ENCODE results near the gene DDX51. TPM values are rescaled to one million over a fixed set of nuclear protein-coding genes. Genes with fewer than 3 reads are reported as not detected.

DDX51 gene, protein sequence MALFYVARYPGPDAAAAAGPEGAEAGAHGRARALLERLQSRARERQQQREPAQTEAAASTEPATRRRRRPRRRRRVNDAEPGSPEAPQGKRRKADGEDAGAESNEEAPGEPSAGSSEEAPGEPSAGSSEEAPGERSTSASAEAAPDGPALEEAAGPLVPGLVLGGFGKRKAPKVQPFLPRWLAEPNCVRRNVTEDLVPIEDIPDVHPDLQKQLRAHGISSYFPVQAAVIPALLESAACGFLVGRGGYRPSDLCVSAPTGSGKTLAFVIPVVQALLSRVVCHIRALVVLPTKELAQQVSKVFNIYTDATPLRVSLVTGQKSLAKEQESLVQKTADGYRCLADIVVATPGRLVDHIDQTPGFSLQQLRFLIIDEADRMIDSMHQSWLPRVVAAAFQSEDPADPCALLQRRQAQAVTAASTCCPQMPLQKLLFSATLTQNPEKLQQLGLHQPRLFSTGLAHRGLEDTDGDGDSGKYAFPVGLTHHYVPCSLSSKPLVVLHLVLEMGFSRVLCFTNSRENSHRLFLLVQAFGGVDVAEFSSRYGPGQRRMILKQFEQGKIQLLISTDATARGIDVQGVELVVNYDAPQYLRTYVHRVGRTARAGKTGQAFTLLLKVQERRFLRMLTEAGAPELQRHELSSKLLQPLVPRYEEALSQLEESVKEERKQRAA
- 19.5 TPM for polyA plus RNA-seq (ENCODE audit: insufficient read length)
- long read RNA-seq, donor 1, full-length matches to known transcripts = 7 of 7 reads
- long read RNA-seq, donor 1, partial matches to known transcripts = 0 of 7 reads
- long read RNA-seq, donor 1, other reads (novel, unspliced or antisense) = 0 of 7 reads
- long read RNA-seq, donor 2, full-length matches to known transcripts = 2 of 2 reads
- long read RNA-seq, donor 2, partial matches to known transcripts = 0 of 2 reads
- long read RNA-seq, donor 2, other reads (novel, unspliced or antisense) = 0 of 2 reads
- long read RNA-seq, donor 3, full-length matches to known transcripts = 6 of 6 reads
- long read RNA-seq, donor 3, partial matches to known transcripts = 0 of 6 reads
- long read RNA-seq, donor 3, other reads (novel, unspliced or antisense) = 0 of 6 reads
- long read RNA-seq, donor 4 = 0 reads
- long read RNA-seq, donor 5, full-length matches to known transcripts = 7 of 7 reads
- long read RNA-seq, donor 5, partial matches to known transcripts = 0 of 7 reads
- long read RNA-seq, donor 5, other reads (novel, unspliced or antisense) = 0 of 7 reads
- long read RNA-seq, donor 6, full-length matches to known transcripts = 3 of 3 reads
- long read RNA-seq, donor 6, partial matches to known transcripts = 0 of 3 reads
- long read RNA-seq, donor 6, other reads (novel, unspliced or antisense) = 0 of 3 reads
- long read RNA-seq, donor 7, full-length matches to known transcripts = 6 of 6 reads
- long read RNA-seq, donor 7, partial matches to known transcripts = 0 of 6 reads
- long read RNA-seq, donor 7, other reads (novel, unspliced or antisense) = 0 of 6 reads
- long read RNA-seq, donor 8, full-length matches to known transcripts = 2 of 2 reads
- long read RNA-seq, donor 8, partial matches to known transcripts = 0 of 2 reads
- long read RNA-seq, donor 8, other reads (novel, unspliced or antisense) = 0 of 2 reads

DNA sequence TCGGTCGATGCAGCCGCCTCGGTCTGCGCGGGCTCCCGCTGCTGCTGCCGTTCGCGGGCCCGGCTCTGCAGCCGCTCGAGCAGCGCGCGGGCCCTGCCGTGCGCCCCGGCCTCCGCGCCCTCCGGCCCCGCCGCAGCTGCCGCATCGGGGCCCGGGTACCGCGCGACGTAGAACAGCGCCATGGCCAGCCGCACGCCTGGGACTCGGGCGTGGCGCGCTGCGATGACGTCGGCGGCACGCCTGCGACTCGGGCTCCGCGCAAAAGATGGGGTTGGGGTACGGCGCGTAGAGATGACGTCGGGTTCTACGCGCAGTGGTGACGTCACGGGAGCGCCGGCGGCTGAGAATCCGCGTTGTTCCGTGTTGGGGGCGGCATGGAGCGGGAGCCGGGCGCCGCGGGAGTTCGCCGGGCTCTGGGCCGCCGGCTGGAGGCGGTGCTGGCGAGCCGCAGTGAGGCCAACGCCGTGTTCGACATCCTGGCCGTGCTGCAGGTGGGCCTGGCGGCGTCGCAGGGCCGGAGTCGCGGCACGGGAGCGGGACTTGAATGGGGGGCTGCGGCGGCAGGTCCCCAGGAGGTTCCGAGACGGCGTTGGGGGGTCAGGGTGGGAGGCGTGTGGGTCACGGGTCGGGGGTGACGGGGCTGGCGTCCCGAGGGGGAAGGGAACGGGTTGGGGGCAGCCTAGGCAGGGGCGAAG, at the start of gene DDX51, which contains the start of gene NOC4L:
Gene DDX51 (minus strand): TSS at position 205 of the 695 bp plus-strand sequence. CDS start 23 bp downstream, at position 182.
Gene NOC4L (plus strand): TSS at position 343 of the 695 bp plus-strand sequence. CDS start 32 bp downstream, at position 375.
- peak; percentile 95 for DNase-seq

DNA sequence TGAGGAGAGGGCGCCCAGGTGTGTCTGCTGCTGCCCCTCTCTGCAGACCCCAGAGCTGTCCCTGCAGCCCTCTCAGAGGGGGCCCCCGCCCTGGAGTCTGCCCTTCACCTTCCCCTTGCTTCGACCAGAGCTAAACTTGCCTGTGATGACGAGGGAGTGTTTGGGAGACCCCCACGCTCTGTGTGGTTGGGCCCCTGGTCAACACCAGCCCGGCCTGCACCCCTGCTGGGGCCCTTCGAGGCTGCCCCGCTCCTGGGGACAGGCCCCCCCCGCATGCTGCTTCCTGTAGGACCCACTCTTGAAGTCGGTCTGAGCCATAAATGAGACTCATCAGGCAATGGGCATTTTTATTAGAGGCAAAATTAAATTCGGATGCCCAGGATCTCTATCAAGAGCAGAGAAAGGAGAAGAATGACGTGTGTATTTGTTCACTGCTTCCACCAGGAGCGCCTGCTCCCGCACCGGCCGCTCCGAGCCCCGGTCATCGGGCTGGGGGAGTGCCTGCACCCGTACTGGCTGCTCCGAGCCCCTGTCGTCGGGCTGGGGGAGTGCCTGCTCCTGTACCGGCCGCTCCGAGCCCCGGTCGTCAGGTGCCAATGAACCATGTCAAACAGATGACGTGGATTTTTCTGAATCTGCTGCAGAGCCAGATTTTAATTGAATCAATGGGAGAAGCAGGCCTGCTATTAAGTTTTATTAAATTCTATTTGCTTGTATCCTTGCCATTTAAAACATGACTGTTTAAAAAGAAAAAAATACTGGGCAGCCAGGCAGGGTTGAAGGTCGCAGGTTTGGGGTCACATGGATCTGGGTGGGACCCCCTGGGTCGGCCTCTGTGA, 47.8 kb upstream of the DDX51 start:
- DNase-seq = no peak

DNA sequence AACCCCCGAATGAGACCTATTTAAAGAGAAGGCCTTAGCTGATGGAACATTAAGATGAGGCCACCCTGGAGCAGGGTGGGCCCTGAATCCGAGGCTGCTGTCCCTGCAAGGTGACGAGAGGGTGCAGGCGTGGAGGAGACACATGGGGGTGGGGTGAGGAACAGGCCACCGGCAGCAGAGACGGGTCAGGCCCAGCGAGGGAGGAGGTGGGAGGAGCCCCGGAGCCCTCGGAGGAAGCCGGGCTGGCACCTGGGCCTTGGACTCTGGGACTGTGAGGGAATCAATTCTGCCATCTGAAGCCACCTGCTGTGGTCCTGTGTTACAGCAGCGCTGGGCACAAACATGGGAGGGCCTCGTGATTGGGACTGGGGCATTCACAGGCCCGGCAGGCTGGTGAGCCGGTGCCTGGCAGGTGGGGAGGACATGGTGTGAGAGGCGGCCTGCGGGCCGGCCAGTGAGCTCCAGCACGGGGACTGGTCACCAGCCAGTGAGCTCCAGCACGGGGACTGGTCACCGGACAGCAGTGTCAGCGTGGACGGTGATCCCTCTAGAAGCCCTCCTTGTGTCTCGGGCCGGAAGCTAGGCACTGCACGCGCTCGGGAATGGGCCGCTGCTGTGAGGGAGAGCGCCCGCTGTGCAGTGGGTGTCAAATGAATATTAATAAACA, 46.8 kb upstream of the DDX51 start:
- DNase-seq = no peak

DNA sequence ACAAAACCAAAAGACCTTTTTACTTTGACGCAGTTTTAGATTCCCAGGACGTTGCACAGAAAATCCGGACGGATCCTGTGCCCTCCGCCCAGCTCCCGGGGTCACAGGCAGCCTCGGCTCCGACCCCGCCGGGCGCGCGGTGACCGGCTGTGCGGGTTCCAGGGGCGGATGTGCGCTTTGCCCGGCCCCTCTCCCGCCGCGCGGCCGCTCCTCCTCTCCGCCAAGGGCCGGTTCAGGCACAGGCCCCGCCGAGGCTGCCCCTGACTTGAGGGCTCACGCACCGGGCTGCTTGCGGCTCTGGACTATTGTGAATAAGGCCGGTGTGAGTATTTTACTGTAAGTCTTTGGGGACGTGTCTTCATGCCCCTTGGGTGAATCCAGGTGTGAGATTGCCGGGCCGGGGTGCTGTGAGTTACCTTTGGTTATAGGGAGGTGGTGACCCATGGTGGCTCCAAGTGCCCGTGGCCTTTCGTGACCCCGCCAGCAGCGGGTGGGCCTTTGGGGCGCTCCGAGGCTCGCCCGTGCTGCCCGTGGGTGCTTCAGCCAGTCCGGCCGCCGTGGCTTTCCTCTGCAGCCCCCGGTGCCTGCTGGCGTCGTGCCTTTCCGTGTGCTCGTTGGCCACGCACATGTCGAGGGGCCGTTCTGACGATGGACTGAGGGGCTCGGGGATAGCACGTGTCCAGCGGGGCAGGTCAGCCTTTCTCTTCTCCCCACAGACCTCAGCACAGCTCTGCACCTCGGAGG, 46.1 kb upstream of the DDX51 start:
- DNase-seq = no peak

DNA sequence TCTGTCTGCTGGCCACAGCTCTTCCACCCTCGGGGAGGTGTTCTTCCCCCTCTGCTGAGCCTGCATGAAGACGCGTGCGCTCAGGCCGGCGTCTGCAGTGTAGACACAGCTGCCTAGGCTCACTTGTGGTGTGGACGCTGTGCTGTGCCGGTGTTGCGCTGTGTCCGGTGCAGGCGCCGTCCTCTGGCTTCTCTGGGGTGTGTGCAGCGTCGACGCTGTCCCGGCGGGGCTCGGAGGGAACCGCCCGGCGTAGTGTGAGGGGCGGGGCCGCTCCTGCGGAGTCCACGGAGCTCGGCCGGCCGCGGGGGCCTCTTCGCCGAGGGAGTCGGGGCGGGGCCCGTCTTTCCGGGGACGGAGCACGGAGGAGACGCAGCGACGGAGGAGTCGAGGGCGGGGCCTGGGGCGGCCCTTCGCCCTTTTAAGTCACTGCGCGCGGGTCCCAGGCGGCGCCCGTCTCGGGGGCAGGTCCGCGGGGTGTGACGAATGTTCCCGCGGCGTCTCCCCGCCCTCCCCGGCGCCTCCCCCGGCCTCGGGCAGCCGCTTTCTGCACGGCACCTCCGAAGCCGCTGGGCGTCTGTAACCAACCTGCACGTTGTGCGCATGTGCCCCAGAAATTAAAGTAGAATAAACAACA, 45.4 kb upstream of the DDX51 start:
- peak; percentile 70 for DNase-seq

DNA sequence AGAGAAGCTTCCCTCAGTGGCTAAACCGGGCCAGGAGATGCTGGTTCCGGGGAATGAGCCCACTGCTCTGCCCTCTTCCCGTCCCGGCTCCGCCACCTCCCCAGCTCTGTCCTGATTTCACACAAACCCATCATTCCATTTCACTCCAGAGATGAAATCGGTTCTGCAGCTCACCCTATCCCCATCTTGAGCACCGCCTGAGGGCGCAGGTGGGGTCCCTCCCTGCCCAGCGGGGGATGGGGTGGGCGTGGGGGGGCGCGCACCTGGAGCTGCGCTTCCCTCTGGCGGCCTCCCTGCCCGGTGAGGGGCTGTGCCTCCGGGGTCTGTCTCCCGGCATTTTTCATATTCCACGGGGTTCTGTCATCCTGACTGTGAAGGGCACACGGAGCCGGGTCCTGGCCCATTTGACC, 44.8 kb upstream of the DDX51 start:
- no peak for DNase-seq

DNA sequence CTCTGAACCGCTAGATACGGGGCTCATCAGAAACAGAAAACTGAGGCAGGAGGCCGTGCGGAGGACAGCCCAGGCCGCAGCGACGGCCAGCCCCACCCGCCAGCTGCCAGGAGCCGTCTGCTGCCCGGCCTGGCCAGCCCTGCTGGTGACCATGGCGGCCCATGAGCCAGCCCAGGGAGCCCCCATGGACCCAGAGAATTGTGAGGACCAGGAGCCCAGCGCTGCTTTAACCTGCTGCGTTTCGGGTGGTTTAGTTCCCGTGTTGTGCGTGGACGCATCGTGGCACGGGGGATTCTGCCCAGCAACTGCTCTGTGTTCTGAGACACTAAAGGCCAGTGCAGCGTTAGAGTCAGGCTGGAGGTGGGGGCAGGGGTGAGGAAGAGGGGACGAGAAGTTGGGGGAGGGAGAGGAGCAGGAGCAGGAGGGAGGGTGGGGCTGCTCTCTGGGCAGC, 44.4 kb upstream of the DDX51 start:
- no peak for DNase-seq

DNA sequence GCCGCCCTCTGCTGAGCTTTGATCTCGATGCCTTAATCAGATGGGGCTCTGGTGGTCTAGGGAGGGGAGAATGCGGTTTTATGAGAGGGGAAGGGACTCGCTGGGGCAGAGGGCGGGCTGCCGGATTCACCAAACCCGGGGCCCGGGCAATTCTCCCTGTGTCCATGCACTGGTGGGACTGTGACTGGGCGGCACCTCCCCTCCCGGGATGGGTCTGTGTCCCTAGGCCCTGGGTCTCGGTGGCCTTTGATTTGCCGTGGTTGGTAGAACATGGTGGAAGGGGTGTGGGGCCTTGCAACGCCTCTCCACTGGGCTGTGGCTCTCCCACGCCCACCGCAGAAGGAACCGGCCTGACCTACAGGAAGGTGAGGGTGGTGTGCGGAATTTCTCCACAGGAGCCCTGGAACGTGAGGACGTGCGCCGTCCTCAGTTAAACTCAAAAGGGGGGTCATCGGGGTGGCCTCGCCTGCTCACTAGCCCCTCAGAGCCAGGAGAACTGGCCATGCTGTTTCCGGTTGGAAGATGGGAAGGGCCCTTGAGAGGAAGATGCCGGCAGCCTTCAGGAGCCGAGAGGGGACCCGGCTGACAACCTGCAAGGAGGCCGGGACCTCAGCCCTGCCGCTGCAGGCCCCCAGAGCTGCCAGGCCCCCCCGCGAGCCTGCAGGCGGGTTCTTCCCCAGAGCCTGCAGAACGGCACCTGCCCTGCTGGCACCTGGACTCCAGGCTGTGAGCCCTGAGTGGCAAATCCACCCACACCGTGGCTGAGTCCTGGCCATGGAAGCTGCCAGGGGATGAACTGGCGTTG, 43.7 kb upstream of the DDX51 start:
- no peak for DNase-seq

DNA sequence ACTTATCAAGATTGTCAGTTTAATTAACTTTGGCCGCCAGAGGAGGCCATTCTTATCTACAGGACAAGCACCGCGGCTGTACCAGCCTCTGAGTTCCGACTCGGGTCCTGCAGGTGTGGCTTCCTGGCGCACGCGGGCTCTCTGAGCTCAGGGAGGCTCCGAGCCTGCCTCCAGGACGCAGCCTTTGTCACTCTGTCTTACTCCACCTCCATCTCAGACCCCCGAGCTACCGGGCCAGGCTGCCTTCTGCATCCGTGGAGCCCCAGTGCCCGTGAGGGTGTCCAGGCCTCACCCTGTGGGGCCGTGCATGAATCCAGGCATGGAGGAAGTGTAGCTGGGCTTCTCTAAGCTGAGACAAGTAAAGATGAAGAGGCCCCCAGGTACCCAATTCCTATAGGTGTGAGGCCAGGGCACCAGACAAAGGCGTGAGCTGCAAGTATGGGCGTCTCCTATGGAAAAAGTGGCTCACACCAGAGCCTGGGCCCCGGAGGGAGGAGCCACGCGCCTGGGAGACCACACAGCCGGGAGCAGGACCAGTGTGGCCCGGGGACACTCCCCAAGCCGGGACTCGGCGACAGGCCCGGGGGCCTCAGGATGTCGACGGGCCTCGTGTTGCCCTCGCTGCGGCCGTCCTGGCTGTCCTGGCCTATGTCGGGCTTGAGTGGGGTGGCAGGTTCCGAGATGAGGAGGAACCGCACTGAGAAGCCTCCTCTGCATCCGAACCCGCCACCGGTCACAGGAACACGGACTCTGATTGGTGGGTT, 42.9 kb upstream of the DDX51 start:
- DNase-seq = no peak

DNA sequence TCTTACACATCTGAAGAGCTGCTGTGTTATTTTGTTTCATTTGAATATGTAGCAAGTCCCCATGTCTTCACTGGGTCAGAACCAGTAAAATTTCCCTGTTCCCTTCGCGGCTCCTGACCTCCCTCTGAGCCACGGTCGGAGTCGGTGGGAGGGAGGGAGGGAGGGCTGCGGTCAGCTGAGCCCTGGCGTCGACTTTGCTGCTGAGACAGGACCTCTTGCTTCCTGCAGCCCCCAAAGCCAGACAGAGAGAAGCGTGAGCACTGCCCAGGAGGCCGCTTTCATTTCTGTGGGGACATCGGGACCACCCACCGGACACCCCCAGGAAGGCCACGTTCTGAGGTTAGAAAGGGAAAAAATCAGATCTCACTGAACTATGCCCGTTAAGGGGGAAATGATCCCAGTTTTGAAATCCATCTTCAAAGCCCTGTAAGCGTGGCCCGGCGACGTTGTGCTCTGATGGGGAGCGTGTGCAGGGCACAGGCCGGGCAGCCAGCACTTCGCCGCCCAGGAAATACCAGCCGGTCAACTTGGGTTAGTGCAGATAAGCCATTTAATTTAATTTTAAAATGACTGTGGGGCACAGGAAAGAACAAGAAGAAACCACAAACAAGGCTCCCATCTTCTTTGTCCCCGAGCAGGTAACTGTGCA, 42.2 kb upstream of the DDX51 start:
- no peak for DNase-seq

DNA sequence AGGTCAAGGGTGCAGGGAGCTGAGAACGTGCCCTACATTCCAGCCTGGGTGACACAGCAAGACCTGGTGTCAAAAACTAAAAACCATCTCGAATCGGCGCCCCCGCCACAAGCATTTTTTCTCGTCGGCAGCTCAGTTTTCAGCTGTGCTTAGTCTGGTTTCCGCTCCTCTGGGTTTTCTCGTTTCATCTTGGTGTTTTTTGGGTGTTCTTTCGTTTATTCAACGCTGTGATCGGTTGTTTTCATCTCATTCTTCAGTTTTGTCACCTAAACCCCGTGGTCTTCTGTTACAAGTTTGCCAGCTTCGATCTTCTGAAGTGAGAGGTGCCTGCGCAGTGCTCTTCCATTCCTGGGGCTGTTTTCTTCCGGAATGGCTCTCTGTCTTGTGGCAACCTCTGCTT, 41.6 kb upstream of the DDX51 start:
- no peak for DNase-seq

DNA sequence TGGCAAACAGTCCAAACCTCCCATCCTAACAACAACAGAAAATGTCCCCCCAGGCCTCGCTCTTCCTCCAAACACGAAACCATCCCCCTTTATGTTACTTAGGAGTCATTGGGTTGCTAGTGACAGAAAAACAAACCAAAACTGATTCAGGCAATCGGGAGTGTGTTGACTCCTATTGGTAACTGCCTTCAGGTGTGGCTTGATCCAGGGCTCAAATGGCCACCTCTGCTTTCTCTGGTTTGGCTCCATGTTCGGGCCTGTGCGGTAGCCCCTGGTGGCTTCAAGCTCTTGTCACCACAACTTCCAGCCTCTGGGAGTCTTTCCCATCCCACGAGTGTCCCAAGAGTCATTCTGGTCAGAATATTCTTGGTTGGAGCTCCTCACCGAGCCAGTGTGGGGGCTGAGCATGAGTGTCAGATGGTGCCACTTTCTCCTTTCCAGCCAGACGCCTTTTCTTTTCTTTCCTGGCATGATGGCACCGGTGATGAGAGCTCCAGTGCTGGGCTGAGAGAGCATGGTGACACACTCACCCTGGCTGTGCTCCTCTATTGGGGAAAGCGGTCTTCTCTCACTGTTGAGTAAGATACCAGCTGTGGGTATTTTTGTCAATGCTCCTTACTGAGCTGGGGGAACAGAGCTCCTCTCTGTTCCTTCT, 38.7 kb upstream of the DDX51 start:
- no peak for DNase-seq

DNA sequence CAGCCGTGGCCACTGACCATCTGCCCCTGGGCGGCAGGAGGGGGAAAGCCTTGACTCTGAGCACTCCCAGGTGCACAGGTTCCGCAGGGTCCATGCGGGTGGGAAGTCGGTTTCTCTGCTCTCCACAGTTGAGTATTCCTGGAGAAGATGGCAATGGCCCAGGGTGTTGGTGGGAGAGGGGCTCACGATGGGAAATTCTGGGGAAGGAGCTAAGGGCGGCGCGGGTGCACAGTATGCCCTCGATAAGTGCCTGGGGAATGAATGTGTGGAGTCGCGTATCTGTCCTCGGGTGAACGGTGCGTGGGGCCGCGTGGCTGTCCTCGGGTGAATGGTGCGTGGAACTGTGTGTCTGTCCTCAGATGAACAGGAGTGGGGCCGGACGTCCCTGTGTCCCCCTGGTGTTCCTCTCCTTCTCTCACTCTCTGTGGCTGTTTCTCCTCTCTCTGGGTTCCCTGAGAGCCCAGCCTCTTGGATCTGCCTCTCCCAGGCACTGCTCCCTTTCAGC, 38.1 kb upstream of the DDX51 start:
- no peak for DNase-seq

DNA sequence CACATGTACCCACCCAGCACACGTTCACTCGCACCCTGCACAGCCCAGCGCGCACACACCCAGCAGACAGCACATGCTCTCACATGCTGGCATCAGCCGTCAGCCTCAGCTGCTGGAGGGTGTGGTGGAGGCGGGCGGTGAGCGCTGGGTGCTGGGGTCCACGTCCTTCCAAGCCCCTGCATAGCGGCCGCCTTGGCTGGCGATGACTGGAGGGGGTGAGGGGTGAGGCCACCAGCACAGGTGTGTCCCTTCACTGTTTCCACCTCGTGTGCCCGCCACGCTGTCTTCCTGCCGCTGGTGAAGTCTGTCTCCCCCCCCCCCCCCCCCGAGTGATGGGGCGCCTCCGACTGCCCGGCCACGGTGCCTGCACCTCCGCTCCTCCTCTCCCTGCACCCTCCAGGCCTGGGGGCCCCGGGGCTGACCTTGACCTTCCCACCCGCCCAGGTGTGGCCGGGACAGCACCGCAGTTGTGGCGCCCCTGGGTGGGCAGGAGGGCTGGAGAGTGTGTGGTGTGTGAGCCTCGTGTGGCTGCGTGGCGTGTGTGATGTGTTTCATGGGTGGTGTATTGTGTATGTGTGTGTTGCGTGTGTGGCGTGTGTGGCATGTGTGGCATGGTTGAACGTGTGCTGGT, 37.6 kb upstream of the DDX51 start:
- no peak for DNase-seq
